Measurements from ENCODE around the gene FAH. TPM values are rescaled to one million over a fixed set of nuclear protein-coding genes. Genes with fewer than 3 reads are reported as not detected.

Gene FAH
- total RNA-seq, 2 donors from 2014 or later, result 16.0 to 39.8 TPM

DNA sequence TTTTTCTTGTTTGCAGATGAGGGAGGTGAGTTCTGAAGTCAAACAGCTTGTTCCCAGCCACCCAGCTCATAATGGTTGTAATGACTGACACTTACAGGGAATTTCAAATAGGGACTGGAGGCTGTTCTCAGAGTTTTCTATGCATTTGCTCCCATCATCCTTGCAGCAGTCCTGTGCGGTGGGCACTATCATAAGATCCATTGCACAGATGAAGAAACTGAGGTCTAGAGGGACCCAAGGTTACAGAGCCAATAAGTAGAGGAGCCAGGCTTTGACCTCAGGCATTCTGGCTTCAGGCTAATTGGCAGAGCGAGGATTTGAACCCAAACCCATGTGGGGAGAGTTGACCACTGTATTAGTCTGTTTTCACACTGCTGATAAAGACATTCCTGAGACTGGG, 32.4 kb downstream of the FAH start:
- no peak for DNase-seq
- no peak overlapping the region for H3K9ac ChIP-seq (ENCODE audit: low read depth in 2 of 2, low read length in 2 of 2)
- TF ChIP-seq, protein P1, sequence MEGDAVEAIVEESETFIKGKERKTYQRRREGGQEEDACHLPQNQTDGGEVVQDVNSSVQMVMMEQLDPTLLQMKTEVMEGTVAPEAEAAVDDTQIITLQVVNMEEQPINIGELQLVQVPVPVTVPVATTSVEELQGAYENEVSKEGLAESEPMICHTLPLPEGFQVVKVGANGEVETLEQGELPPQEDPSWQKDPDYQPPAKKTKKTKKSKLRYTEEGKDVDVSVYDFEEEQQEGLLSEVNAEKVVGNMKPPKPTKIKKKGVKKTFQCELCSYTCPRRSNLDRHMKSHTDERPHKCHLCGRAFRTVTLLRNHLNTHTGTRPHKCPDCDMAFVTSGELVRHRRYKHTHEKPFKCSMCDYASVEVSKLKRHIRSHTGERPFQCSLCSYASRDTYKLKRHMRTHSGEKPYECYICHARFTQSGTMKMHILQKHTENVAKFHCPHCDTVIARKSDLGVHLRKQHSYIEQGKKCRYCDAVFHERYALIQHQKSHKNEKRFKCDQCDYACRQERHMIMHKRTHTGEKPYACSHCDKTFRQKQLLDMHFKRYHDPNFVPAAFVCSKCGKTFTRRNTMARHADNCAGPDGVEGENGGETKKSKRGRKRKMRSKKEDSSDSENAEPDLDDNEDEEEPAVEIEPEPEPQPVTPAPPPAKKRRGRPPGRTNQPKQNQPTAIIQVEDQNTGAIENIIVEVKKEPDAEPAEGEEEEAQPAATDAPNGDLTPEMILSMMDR (IDR thresholded peaks at IDR 0.05), result no peak
- intact Hi-C loops (cut with DNase I), result no loop called here
- H3K27me3 ChIP-seq, result no peaks in the 10 kb centered on the region
- H3K27ac ChIP-seq, result no peak overlapping the region
- no peaks in the 10 kb centered on the region for H3K36me3 ChIP-seq
- no peaks in the 10 kb centered on the region for H3K4me1 ChIP-seq
- no peaks in the 10 kb centered on the region for H3K9me3 ChIP-seq
- no peak overlapping the region for H3K4me3 ChIP-seq

DNA sequence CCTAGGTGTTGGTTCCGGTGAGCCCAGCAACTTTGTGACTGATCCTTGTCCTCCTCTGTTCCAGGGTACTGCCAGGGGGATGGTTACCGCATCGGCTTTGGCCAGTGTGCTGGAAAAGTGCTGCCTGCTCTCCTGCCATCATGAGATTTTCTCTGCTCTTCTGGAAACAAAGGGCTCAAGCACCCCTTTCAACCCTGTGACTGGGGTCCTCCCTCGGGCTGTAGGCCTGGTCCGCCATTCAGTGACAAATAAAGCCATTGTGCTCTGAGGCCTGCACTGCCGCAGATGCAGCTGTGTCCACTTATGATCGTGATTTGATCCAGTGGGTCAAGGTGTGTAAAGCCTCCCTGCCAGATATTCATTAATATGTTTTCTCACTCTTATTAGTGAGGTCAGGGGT, 33.3 kb downstream of the FAH start:
- Histone ChIP-seq H3K9ac (ENCODE audit: low read depth in 2 of 2, low read length in 2 of 2) (no peak overlapping the region), H3K4me3 (no peak overlapping the region), H3K9me3 (no peaks in the 10 kb centered on the region), H3K4me1 (no peaks in the 10 kb centered on the region), H3K27me3 (no peaks in the 10 kb centered on the region), H3K36me3 (no peaks in the 10 kb centered on the region), H3K27ac (no peak overlapping the region)
- no peak for DNase-seq
- TF ChIP-seq, protein P1 (IDR thresholded peaks at IDR 0.05), result no peak
- intact Hi-C loops (cut with DNase I), result no loop called here

DNA sequence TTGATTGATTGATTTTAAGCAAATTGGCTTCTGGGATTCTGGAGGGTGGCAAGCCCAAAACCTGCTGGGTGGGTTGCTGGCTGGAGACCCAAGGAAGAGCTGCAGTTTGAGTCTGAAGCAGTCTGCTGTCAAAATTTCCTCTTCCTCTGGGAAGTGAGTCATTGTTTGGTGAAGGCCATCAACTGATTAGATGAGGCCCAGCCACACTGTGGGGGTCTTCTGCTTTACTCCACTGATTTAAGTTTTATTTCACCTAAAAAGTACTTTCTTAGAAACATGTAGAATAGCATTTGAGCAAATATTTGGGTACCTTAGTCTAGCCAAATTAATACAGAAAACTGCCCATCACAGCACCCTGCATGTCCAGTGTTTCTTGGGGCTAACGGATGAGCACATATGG, 33.8 kb downstream of the FAH start:
- Histone ChIP-seq H3K27ac (no peak overlapping the region), H3K27me3 (no peaks in the 10 kb centered on the region), H3K4me3 (no peak overlapping the region), H3K36me3 (no peaks in the 10 kb centered on the region), H3K9ac (ENCODE audit: low read depth in 2 of 2, low read length in 2 of 2) (no peak overlapping the region), H3K9me3 (no peaks in the 10 kb centered on the region), H3K4me1 (no peaks in the 10 kb centered on the region)
- TF ChIP-seq, protein P1 (IDR thresholded peaks at IDR 0.05), result no peak
- no peak for DNase-seq
- intact Hi-C loops (cut with DNase I), result no loop called here

DNA sequence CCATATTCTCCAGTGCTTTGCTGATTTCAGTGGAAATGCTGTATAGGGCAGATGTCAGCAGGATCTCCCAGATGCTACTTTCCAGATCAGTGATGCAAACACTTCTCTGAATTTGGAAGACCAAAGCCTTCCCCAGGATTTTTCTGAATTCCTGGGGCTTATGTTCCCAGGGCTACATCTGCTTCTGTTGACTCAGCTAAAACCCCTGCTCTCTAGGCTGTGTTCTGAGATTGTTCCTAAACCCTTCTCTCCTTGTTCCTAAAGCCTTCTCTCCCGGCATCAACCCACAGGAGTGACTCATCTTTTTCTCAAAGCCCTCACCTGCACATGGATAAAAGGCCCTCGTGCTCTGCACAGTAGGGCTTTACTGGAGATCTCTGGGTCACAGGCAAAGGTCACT, 35.5 kb downstream of the FAH start:
- Histone ChIP-seq H3K4me1 (no peaks in the 10 kb centered on the region), H3K36me3 (no peaks in the 10 kb centered on the region), H3K9me3 (no peaks in the 10 kb centered on the region), H3K9ac (ENCODE audit: low read depth in 2 of 2, low read length in 2 of 2) (no peak overlapping the region), H3K27ac (no peak overlapping the region), H3K27me3 (no peaks in the 10 kb centered on the region), H3K4me3 (no peak overlapping the region)
- no peak for DNase-seq
- TF ChIP-seq, protein P1 (IDR thresholded peaks at IDR 0.05), result no peak
- intact Hi-C loops (cut with DNase I), result no loop called here

DNA sequence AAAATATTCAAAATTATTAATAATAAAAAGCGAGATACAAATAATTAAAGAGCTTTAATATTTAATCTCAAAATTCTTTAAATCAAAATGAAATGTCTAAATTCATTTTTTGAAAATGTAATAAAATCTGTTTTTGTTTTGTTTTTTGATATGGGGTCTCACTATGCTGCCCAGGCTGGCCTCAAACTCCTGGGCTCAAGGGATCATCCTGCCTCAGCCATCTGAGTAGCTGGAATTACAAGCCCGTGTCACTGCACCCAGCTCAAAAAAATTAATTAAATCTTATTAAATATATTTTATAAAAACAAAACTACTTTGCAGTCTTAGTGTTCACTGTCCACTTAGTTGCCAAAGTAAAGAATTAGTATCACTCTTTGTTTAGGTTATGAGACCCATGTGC, 38.4 kb downstream of the FAH start:
- Histone ChIP-seq H3K4me3 (no peak overlapping the region), H3K9ac (ENCODE audit: low read depth in 2 of 2, low read length in 2 of 2) (no peak overlapping the region), H3K4me1 (no peaks in the 10 kb centered on the region), H3K36me3 (no peaks in the 10 kb centered on the region), H3K27me3 (no peaks in the 10 kb centered on the region), H3K27ac (no peak overlapping the region), H3K9me3 (no peaks in the 10 kb centered on the region)
- intact Hi-C loops (cut with DNase I), result no loop called here
- no peak for DNase-seq
- TF ChIP-seq, protein P1 (IDR thresholded peaks at IDR 0.05), result no peak

Measured in colonic mucosa (tissue), 4 donors.